ENCODE results near the gene VSTM2L. TPM values are rescaled to one million over a fixed set of nuclear protein-coding genes. Genes with fewer than 3 reads are reported as not detected.

The VSTM2L gene
- polyA plus RNA-seq, 1 donor from 2014 or later: 22.1 TPM

DNA sequence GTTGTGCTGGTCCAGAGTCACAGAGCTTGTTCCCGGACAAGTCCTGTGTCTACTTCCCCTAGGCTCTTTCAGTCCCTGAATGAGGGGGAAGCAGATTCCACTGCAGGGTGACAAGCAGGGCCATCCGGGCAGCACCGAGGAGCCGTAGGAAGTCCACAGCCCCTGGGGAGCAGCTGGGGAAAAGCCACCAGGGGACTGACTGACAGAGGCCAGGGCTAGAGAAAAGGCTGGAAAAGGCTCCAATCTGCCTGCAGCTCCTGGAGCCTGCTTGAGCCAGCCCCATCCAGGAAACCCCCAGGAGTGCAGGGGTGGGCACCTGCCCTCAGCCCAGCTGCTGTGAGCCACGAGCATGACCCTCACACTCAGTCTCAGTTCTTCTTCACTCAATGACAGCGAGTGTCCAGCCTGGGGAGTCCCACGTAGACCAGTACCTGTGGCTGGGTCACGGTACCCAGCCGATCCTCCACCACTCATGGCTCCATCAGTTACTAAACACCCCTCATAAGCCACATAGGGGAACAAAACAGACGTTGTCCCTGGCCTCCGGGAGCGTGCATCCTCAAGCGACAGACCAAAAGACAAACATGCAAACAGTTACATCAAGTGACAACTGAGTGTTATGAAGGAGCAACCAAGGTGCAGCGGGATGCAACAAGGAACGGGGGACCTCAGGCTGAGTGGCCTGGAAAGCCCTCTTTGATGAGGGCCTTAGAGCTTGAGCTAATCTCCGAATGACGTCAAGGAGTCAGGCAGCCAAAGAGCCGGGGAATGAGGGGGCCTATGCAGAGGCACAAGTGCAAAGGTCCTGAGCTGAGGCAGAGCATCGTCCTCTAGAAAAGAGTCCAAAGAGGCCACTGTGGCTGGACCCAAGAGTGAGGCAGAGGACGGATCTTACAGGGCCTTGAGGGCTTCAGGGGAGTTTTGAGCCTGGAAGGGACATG is 24.8 kb upstream of the VSTM2L start:
- Histone ChIP-seq H3K27me3 (ENCODE audit: insufficient read depth, low read depth, low read length) (no peaks in the 10 kb centered on the region), H3K79me2 (replicated peaks; ENCODE audit: insufficient read depth, low read length) (no peaks in the 10 kb centered on the region), H3K4me3 (ENCODE audit: low read length) (no peak overlapping the region), H3K36me3 (ENCODE audit: insufficient read depth, low read length) (no peaks in the 10 kb centered on the region), H3K9me3 (ENCODE audit: low read length) (no peaks in the 10 kb centered on the region), H4K20me1 (ENCODE audit: insufficient read depth) (no peaks in the 10 kb centered on the region), H3F3A (ENCODE audit: insufficient read depth, low read length, poor library complexity, severe bottlenecking) (no peaks in the 10 kb centered on the region), H3K27ac (ENCODE audit: low read length) (no peak overlapping the region), H3K9ac (ENCODE audit: low read length) (no peak overlapping the region), H3K9me2 (ENCODE audit: insufficient read depth, low read length) (no peaks in the 10 kb centered on the region), H2AFZ (ENCODE audit: low read depth, low read length) (no peak overlapping the region), H3K4me2 (ENCODE audit: low read length) (no peak overlapping the region)
- no peak for TF ChIP-seq MXI1 (conservative IDR thresholded peaks at IDR 0.05; ENCODE audit: poor library complexity, severe bottlenecking)
- TF ChIP-seq CTCF (IDR thresholded peaks at IDR 0.05; ENCODE audit: poor library complexity, severe bottlenecking): no peak
- TF ChIP-seq POLR2AphosphoS5 (IDR thresholded peaks at IDR 0.05): no peak
- no peak for TF ChIP-seq EP300 (conservative IDR thresholded peaks at IDR 0.05; ENCODE audit: poor library complexity, severe bottlenecking)
- no peak for TF ChIP-seq REST (IDR thresholded peaks at IDR 0.05; ENCODE audit: borderline replicate concordance)
- TF ChIP-seq RAD21 (conservative IDR thresholded peaks at IDR 0.05): no peak
- TF ChIP-seq TAF1 (IDR thresholded peaks at IDR 0.05; ENCODE audit: low read depth): no peak
- TF ChIP-seq SMC3 (conservative IDR thresholded peaks at IDR 0.05; ENCODE audit: poor library complexity): no peak
- TF ChIP-seq EZH2 (IDR thresholded peaks at IDR 0.05; ENCODE audit: borderline replicate concordance, insufficient read depth, low read length, poor library complexity, severe bottlenecking): no peak

DNA sequence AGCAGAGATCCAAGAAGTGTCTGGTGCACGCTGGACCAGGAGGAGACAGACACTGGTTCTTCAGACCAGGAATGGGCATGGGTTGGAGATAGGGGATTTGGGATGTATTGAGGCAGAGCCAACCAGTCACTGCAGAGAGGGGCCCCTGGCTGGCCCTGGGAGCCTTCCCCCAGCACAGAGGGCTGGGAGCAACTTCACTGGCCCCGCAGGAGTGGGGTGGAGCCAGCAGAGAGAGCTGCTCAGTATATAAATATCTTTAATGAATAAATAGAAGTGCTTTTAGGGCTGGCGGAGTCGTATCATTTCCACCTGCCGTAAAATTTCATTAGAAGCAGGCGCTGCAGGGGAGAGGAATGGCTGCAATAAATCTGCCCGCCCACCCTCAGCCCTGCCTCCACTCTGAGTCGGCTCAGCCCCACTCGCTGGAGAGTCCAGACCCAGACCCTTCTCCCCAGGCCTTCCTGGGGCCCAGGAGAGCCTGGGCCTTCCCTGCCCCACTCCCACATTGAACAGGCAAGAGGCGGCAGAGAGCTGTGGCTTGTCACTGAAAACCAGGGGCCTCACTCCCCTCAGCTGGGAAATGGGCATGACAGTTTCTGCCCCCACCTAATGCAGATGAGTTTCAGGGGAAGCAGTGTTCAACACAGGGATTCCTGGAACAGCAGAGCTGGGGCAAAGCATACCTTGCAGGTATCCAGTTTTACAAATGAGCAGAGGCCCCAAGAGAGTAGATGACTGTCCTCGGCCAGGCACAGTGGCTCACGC is 23.9 kb upstream of the VSTM2L start:
- H3K79me2 ChIP-seq (replicated peaks; ENCODE audit: insufficient read depth, low read length): no peaks in the 10 kb centered on the region
- H4K20me1 ChIP-seq (ENCODE audit: insufficient read depth): no peaks in the 10 kb centered on the region
- no peak overlapping the region for H3K4me2 ChIP-seq (ENCODE audit: low read length)
- H3F3A ChIP-seq (ENCODE audit: insufficient read depth, low read length, poor library complexity, severe bottlenecking): no peaks in the 10 kb centered on the region
- no peak overlapping the region for H3K4me3 ChIP-seq (ENCODE audit: low read length)
- H3K9ac ChIP-seq (ENCODE audit: low read length): no peak overlapping the region
- H2AFZ ChIP-seq (ENCODE audit: low read depth, low read length): no peak overlapping the region
- H3K27me3 ChIP-seq (ENCODE audit: insufficient read depth, low read depth, low read length): no peaks in the 10 kb centered on the region
- no peak overlapping the region for H3K27ac ChIP-seq (ENCODE audit: low read length)
- no peaks in the 10 kb centered on the region for H3K9me3 ChIP-seq (ENCODE audit: low read length)
- H3K9me2 ChIP-seq (ENCODE audit: insufficient read depth, low read length): no peaks in the 10 kb centered on the region
- H3K36me3 ChIP-seq (ENCODE audit: insufficient read depth, low read length): no peaks in the 10 kb centered on the region
- TF ChIP-seq EP300 (conservative IDR thresholded peaks at IDR 0.05; ENCODE audit: poor library complexity, severe bottlenecking): no peak
- TF ChIP-seq MXI1 (conservative IDR thresholded peaks at IDR 0.05; ENCODE audit: poor library complexity, severe bottlenecking): no peak
- no peak for TF ChIP-seq TAF1 (IDR thresholded peaks at IDR 0.05; ENCODE audit: low read depth)
- TF ChIP-seq RAD21 (conservative IDR thresholded peaks at IDR 0.05): no peak
